Upper lobe of right lung (tissue), 1 donor: Measurements from ENCODE around the gene STK10. TPM values are rescaled to one million over a fixed set of nuclear protein-coding genes. Genes with fewer than 3 reads are reported as not detected.

Experiments used
- ATAC-seq: fragments of 200-7000 bp; cut with Tn5 transposase; one replicate; pipeline ENCODE4 v1.9.1; 2020; ENCODE audit warnings: mild to moderate bottlenecking, moderate library complexity
- DNase-seq: peaks from one replicate; pipeline ENCODE4 v3.0.0-alpha.2; 2020
- H3K27ac ChIP-seq: fragments of 200-600 bp; one replicate; pipeline ENCODE4 v1.8.0; 2022
- H3K27me3 ChIP-seq: fragments of 200-600 bp; one replicate; pipeline ENCODE4 v1.8.0; 2022; ENCODE audit warnings: mild to moderate bottlenecking
- H3K36me3 ChIP-seq: fragments of 200-600 bp; one replicate; pipeline ENCODE4 v1.8.0; 2022
- H3K4me1 ChIP-seq: fragments of 200-600 bp; one replicate; pipeline ENCODE4 v1.8.0; 2022
- H3K4me3 ChIP-seq: fragments of 200-600 bp; one replicate; pipeline ENCODE4 v1.8.0; 2022; ENCODE audit warnings: mild to moderate bottlenecking
- H3K9me3 ChIP-seq: fragments of 200-600 bp; one replicate; pipeline ENCODE4 v1.8.0; 2022
- intact Hi-C: fragments of 100-400 bp; cut with DNase I; formaldehyde crosslinking; loops from one replicate; pipeline ENCODE4 v1.11.0; 2022
- total RNA-seq: library from RNA; stranded (reverse); fragmentation: NEBNext Ultra II Directional; extraction: Animal tissue kit (Norgen Biotek cat#: 25700); gene quantifications from one replicate; pipeline ENCODE4 v1.2.1, GENCODE V29; 2021
- TF ChIP-seq, protein P1 (sequence below): fragments of 200-600 bp; IDR thresholded peaks from one replicate; pipeline ENCODE4 v1.8.0; 2022; ENCODE audit warnings: antibody characterized with exemption
- donor health status: DM: no; HTN: yes; CAD: no; lungs with severe emphysema.

Gene STK10
- total RNA-seq, 1 donor from 2014 or later: 56.9 TPM

DNA sequence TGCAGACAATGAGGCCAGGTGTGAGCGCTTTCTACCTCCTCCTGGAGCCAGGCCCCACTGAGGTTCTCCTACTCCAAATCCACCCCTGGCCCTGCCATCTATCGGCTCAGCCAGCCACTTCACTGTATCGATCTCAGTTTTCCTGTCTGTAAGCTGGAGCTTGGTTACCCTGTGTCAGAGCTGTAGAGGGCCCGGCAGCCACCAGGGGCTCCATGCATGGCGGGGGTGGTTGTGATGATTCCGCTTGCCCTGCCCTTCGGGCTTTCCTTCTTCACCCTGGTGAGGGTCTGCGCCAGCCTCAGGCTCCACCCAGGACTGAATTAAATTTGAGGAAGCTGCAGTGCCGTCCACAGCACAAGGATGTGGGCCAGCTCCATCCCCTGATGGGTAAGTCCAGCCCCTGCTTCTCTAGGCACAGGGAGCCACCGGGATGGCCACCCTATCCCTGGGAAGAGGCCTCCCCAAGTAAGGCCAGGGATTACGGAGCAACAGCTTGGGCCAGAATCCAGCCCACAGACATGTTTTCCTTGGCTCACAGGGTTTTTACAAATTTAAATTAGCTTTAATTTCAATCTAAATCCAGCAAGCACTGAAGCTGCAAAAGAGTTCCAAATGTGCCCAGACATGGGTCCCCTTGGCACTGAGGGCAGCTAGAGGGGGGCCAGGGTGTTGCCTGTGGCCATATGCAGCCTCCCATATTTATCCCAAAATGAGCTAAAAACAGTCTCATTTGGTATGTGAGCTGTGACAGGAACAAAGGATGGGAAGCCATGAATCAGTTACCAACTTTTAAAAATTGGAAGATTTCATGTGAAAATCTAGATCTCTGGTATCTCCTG, 92.4 kb downstream of the STK10 start:
- no peak for ATAC-seq
- Histone ChIP-seq H3K36me3 (peaks cover 41% of the 10 kb centered on the region), H3K4me3 (no peak overlapping the region), H3K9me3 (no peaks in the 10 kb centered on the region), H3K4me1 (peaks cover 9% of the 10 kb centered on the region), H3K27ac (no peak overlapping the region), H3K27me3 (no peaks in the 10 kb centered on the region)
- peak; percentile 54 for DNase-seq
- intact Hi-C loops: no loop called here
- TF ChIP-seq, protein P1, sequence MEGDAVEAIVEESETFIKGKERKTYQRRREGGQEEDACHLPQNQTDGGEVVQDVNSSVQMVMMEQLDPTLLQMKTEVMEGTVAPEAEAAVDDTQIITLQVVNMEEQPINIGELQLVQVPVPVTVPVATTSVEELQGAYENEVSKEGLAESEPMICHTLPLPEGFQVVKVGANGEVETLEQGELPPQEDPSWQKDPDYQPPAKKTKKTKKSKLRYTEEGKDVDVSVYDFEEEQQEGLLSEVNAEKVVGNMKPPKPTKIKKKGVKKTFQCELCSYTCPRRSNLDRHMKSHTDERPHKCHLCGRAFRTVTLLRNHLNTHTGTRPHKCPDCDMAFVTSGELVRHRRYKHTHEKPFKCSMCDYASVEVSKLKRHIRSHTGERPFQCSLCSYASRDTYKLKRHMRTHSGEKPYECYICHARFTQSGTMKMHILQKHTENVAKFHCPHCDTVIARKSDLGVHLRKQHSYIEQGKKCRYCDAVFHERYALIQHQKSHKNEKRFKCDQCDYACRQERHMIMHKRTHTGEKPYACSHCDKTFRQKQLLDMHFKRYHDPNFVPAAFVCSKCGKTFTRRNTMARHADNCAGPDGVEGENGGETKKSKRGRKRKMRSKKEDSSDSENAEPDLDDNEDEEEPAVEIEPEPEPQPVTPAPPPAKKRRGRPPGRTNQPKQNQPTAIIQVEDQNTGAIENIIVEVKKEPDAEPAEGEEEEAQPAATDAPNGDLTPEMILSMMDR: no peak

DNA sequence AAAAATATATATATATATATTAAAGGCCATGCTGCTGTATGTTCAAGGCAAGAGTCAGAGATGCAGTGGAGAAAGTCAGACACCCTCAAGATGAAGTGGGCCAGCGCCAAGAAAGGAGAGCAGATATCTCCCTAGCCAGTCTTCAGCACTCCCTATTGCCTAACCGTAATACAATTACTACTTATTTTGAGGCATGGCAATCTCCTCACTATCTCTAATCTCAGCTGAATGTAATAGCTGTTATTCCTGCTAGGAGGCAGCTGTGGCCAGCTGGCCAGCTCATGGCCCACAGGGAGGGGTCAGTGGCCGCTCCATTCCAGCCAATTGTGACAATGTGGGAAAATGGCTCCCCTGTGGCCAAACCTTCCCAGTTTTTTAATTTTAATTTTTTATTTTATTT, 94.1 kb downstream of the STK10 start:
- H3K27ac ChIP-seq: no peak overlapping the region
- no peak for ATAC-seq
- TF ChIP-seq, protein P1: no peak
- H3K36me3 ChIP-seq: peaks cover 41% of the 10 kb centered on the region
- no peaks in the 10 kb centered on the region for H3K9me3 ChIP-seq
- H3K4me3 ChIP-seq: no peak overlapping the region
- intact Hi-C loops: no loop called here
- no peaks in the 10 kb centered on the region for H3K27me3 ChIP-seq
- peaks cover 9% of the 10 kb centered on the region for H3K4me1 ChIP-seq
- DNase-seq: peak; percentile 57

DNA sequence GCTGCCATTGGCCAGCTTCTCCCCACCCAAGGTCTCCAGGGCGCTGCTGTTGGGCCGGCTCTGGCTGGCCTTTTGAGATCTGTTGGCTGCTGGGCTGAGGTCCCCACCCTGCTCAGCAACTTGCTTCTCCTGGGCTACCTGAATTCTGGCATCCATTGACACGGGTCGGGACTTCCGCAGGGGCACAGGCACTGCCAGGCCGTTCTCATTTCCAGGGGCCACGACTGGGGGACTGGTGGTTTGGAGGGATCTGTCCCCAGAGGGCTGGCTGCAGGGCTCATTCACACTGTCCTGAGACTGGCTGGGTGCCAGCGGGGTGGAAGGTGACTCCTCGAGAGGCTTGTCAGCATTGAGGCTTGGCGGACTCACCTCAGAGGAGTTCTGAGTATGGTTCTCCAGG, 94.5 kb downstream of the STK10 start:
- H3K27me3 ChIP-seq: no peaks in the 10 kb centered on the region
- no peaks in the 10 kb centered on the region for H3K9me3 ChIP-seq
- TF ChIP-seq, protein P1: no peak
- no peak overlapping the region for H3K4me3 ChIP-seq
- H3K4me1 ChIP-seq: peaks cover 9% of the 10 kb centered on the region
- no peak for ATAC-seq
- H3K36me3 ChIP-seq: peaks cover 41% of the 10 kb centered on the region
- H3K27ac ChIP-seq: peak overlapping the region; percentile 24
- DNase-seq: peak; percentile 59
- intact Hi-C loops: no loop called here

DNA sequence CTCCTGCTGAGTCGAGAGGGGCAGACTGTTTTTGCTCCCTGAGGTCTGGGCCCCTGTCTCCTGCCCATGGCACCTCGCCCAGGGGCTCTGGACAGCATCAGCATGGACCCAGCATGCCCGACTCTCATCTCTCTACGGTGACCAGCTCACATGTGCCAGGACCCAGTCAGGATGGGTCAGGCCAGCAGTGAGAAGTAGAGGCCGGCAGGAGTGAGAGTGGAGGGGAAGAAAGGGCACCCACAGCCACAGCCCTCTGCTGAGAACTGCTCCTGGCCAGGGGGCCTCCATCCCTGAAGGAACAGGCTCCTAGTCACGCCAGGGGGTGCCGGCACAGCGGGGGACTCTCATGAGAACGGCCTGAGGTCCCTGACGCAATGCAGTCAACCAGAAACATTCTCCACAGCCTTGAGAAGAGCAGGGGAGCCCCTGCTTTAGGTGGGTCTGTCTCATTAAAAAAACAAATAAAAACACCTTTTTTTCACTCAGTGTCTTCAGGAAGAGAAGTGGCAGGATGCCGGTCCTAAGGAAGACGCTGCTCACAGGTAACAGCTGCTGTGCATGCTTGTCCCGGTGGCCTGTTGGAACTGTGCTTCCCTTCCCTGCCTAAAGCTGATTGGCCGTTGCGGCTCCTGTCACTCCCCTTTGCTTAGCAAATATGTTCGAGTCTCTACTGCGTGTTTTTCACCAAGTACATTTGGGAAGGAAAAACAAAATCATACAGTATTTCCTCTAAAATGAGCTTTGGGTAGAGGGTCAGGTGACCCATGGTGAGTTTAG, 95.9 kb downstream of the STK10 start:
- no peak overlapping the region for H3K4me3 ChIP-seq
- TF ChIP-seq, protein P1: no peak
- H3K9me3 ChIP-seq: no peaks in the 10 kb centered on the region
- H3K36me3 ChIP-seq: peaks cover 38% of the 10 kb centered on the region
- no peaks in the 10 kb centered on the region for H3K27me3 ChIP-seq
- no peak overlapping the region for H3K27ac ChIP-seq
- peaks cover 5% of the 10 kb centered on the region for H3K4me1 ChIP-seq
- intact Hi-C loops: no loop called here
- no peak for ATAC-seq
- DNase-seq: peak; percentile 38

DNA sequence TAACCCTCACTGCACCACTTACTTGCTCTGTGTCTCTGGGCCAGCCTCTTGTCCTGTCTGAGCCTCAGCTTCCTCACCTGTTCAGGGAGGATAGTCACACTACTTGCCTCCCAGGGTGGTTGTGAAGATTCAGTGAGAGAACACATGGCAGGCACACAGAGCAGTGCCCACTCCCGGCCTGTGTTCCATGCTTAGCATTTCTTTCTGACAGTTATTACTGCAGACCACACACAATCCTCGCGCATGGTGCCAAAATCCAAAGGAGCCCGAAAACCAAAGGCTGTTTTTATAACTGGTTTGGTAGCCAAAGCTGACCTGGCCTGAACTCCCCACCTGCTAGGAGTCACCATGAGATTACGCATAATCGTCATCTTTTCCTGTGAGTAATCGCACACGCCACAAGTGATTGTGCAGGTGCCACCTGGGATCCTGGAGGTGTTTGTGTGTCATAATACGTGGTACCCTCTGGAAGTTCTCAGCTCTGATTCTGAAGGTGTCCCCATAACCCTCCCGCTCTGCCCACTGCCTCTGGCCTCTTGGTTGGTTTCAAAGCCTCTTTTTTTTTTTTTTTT, 97.0 kb downstream of the STK10 start:
- DNase-seq: no peak
- intact Hi-C loops: no loop called here
- TF ChIP-seq, protein P1: no peak

More for the DNA sequence above, 97.0 kb downstream of the STK10 start:
- no peak overlapping the region for H3K27ac ChIP-seq
- ATAC-seq: no peak
- H3K36me3 ChIP-seq: peaks cover 28% of the 10 kb centered on the region
- H3K4me1 ChIP-seq: peaks cover 5% of the 10 kb centered on the region
- no peaks in the 10 kb centered on the region for H3K27me3 ChIP-seq
- H3K4me3 ChIP-seq: no peak overlapping the region
- no peaks in the 10 kb centered on the region for H3K9me3 ChIP-seq
